HTR-8/SVneo (cell line): ENCODE results near the gene SIN3A.
A peak's percentile ranks its signal among the peaks of the same experiment; 100 is the strongest.
"Not testable (repeated sequence)": the region's sequence is repeated elsewhere in the genome, so short reads cannot be mapped to it uniquely, and the experiment has no call there.

ENCODE experiments used
- DNase-seq: peaks from one replicate; pipeline ENCODE4 v3.0.0; 2011; ENCODE audit warnings: low spot score, mixed read lengths; ENCODE audit not compliant: insufficient read length
- FAIRE-seq: peaks from 2 replicates; lab custom pipeline; 2011; peaks lifted over from hg19 to GRCh38; lab: Jason Lieb, UNC

The SIN3A gene

GRCh38 chr15:75342221-75342620 lies 109.3 kb downstream of the SIN3A start:
- no peak for DNase-seq
- FAIRE-seq, result no peak

- DNase-seq (no peak), FAIRE-seq (no peak)
These were observed 111.8 kb downstream of the SIN3A start for GRCh38 chr15:75339531-75340240.

DNA sequence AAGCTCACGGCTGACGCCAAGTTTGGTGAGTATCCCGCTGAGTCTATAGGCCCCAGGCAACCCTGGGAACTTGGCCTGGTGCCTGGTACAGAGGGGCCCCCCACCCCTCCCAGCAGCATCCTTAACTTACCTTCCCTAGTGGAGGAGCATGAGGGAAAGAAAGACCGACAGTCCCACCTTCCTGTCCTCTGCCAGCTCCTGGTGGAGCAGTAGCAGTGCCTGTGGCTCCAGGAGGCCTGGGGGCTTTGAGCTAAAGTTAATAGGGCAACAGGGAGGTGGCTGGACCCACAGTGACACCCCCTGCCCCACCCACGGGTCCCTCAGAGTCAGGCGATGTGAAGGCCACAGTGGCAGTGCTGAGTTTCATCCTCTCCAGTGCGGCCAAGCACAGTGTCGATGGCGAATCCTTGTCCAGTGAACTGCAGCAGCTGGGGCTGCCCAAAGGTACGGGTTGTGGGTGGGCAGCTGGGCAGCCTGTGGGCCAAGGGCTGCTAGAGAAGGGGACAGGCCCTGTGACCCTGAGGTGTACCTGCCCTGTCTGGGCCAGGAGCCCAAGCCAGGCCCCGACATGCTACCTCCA lies 112.7 kb downstream of the SIN3A start:
- FAIRE-seq (no peak), DNase-seq (no peak)

DNA sequence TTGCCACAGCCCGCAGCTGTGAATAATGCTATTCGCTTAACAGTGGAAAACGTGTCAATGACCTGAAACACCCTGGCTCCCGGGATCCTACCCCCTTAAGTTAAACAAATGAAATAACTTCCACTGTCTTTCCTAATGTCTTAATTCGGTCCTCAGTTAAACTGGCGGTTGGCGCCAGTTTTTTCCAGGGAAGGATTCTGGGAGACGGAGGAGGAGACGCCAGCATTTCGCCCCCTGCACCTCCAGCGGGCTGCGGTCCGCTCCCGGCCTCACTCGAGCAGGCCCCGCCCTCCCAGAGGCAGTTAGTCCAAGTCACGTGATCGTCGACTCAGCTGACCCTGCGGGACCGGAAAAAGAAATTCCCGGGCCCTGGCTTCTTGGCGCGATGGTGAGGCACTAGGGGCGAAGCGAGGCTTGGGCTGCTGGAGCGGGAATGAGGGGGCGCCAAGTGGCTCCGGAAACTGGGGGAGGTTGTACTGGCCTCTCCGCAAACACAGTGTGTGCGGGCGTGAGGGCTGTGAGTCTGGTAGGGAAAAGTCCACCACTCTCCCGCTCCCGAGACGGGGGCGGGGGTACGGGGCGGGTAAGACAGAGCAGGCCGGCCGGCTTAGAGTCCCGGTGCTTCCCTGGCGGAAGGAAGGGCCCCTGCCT lies 115.7 kb downstream of the SIN3A start, which contains the start of gene COMMD4:
Gene COMMD4, plus strand, starts transcription at position 359 of the 651 bp plus-strand sequence. Its CDS starts 27 bp downstream, at position 386.
- DNase-seq (peak; percentile 62), FAIRE-seq (no peak)

- FAIRE-seq, result no peak
- DNase-seq, result no peak
These were observed 116.2 kb downstream of the SIN3A start for GRCh38 chr15:75335313-75335704.

GRCh38 chr15:75333654-75334419 lies 117.7 kb downstream of the SIN3A start:
- DNase-seq, FAIRE-seq: not testable (repeated sequence)

DNA sequence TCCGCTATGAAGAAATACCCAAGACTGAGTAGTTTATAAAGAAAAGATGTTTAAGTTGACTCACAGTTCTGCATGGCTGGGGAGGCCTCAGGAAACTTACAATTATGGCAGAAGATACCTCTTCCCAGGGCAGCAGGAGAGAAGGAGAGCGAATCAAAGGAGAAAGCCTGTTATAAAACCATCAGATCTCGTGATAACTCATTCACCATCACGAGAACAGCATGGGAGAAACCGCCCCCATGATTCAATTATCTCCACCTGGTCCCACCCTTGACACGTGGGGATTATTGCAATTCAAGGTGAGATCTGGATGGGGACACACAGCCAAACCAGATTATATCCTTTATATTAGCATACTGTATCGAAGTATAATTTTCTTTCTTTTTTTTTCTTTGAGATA lies 119.4 kb downstream of the SIN3A start:
- DNase-seq, FAIRE-seq: not testable (repeated sequence)

GRCh38 chr15:75329571-75329970 lies 121.9 kb downstream of the SIN3A start:
- DNase-seq (no peak), FAIRE-seq (no peak)

GRCh38 chr15:75328493-75329314 lies 122.8 kb downstream of the SIN3A start:
- FAIRE-seq (no peak), DNase-seq (no peak)

GRCh38 chr15:75327491-75327890 lies 124.0 kb downstream of the SIN3A start:
- no peak for FAIRE-seq
- no peak for DNase-seq

- no peak for DNase-seq
- FAIRE-seq, result no peak
These were observed 124.5 kb downstream of the SIN3A start for GRCh38 chr15:75327005-75327404.

DNA sequence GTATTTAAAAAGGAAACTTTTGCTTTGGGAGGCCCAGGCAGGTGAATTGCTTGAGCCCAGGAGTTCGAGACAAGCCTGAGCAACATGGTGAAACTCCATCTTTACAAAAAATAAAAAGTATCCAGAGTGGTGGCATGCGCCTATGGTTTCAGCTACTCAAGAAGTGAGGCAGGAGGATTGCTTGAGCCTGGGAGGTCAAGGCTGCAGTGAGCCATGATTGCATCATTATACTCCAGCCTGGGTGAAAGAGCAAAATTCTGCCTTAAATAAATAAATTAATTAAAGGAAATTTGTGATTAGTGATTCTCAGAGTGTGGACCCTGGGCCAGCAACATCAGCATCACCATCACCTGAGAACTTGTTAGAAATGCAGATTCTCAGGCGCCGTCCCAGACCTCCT lies 125.6 kb downstream of the SIN3A start:
- no peak for DNase-seq
- no peak for FAIRE-seq

DNA sequence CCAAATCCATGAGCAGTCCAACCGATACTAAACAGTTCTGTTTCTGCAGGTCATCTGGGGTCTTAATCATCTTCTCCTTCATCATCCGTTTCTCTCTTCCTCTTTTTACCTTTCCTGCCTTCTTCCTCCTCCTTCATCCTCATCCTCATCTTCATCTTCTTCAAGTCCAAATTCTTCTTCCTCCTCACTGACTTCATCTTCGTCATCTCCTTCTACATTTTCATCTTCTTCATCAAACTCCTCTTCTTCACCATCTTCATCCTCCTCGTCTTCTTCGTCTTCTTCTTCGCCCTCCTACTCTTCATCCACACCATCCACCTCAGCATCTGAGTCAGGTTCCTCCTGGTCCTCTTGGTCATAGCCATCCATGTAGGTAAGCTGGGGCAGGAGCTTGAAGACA lies 129.8 kb downstream of the SIN3A start:
- DNase-seq (no peak), FAIRE-seq (no peak)
